ENCODE data around the gene TSPAN7. TPM values are rescaled to one million over a fixed set of nuclear protein-coding genes. Genes with fewer than 3 reads are reported as not detected.
A peak's percentile ranks its signal among the peaks of the same experiment; 100 is the strongest.

Gene TSPAN7
- total RNA-seq, 1 experiment from 2014 or later = 0.23 TPM

DNA sequence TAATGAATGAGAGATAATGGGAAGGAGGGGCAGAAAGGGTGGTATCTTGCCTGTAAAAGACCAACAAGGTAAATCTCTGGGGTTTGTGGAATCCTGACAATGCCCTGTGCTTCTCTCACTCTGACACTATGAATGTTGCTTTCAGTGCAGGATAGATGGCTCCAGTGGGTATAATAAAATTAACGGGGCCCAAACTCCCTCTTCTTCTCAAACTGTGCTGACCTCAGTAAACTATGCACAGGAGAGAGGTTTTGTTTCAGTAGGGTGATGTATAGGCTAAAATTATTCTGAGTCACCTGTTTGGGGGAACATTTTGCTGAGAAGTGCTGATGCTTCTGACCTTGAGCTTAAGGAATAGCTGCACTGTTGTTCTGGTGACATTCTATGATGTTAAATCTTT, 82.6 kb downstream of the TSPAN7 start:
- no peak for DNase-seq (ENCODE audit: low read depth)

GRCh38 chrX:38646129-38646528, 84.8 kb downstream of the TSPAN7 start:
- no peak for DNase-seq (ENCODE audit: low read depth)

GRCh38 chrX:38649221-38649620, 87.9 kb downstream of the TSPAN7 start:
- DNase-seq (ENCODE audit: low read depth) = no peak

DNA sequence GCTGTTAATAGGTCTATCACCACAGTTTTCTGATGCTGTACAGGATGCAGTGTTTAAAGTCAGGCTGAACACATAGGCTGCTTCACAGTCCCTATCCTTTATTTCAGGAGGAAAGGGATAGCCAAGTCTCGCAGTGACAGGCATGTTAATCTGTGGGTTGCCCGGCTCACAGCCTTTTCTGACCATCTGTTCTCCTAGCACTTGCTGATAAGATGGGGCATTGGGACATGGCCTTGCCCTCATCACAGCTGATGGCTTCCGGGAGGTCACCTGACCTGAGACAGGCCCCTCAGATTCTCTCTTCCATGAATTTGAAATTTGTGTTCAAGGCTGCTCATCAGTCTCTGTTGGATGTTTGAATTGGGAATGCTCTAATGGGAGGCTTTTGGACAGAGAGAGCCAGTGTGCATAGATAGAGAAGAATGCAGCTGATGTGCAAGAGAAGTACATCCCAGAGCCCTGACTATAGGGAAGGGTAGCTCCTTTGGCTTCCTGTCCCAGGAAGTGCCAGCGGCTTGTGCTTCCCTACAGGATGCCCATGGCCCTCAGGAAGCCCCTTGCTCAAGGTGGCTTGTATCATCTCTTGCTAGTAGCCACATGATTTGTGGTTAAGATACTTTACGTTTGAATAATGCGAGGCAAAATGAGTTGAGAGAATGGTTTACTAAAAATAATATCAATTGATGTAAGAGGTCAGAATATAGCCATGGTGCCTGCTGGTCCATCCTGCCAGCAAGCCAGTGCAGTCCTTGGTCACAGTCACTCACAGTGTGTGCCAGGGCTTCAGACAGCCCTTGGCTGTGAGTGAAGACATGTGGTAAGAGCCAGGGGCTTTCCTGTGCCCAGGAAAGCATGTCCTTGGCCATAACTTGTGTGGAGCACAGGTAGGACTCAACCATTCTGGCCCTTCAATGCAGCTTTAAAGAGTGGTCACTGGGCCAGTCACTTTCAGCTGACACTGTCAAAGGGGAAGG, 88.6 kb downstream of the TSPAN7 start:
- no peak for DNase-seq (ENCODE audit: low read depth)

- DNase-seq (ENCODE audit: low read depth) = no peak
Observed at GRCh38 chrX:38651625-38652601, 90.6 kb downstream of the TSPAN7 start.

DNA sequence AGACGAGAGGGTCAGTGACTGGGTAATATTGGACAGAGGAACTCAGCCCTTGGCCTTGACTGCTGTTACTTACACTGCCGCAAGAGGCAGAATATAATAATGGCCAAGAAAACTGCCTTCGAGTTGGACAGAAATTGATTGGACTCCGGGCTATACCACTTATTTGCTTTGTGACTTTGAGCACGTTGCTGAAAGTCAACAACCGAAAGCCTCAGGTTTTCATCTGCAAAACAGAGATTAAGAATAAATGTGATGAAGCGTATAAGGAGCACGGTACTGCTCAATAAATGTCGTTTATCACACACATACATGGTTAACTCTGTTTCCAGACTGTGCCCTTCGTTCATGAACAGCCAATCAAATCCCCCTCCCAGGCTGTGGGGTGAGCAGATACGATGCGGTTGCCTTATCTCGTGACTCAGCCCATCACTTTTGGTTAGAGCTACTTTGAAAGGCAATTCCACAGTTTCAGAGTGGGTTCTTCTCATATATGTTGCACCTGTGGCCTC, 91.6 kb downstream of the TSPAN7 start:
- no peak for DNase-seq (ENCODE audit: low read depth)

- no peak for DNase-seq (ENCODE audit: low read depth)
Observed at GRCh38 chrX:38654302-38654701, 93.0 kb downstream of the TSPAN7 start.

DNA sequence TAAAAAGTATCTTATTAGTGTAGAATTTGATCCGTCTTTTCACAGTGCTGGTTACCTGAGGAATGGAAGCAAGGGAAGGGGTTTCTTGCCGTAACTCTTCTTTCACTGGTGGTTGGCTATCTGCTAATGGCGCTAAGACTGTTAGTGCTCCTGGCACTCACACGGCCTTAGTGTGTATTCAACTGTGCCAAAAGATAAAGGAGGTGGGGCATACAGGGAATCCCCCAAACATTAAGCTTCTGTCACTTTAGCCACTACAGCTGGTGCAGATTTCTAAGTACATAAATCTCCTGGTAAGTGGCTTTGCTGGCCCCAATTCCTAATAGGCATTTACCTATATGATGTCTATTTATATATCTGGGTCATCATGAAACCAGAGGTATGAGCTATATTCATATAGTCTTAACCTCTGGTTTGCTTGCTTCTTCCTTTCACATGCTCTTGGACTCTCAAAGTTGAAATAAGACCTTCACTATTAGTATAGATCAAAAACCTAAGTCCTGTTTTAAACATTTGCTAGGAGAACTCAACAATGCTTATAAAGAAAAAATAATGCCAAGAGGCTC, 95.1 kb downstream of the TSPAN7 start:
- no peak for DNase-seq (ENCODE audit: low read depth)

GRCh38 chrX:38657562-38657961, 96.2 kb downstream of the TSPAN7 start:
- no peak for DNase-seq (ENCODE audit: low read depth)

GRCh38 chrX:38660395-38661102, 99.2 kb downstream of the TSPAN7 start:
- DNase-seq (ENCODE audit: low read depth) = no peak

GRCh38 chrX:38661103-38661441, 99.7 kb downstream of the TSPAN7 start:
- DNase-seq (ENCODE audit: low read depth) = no peak

DNA sequence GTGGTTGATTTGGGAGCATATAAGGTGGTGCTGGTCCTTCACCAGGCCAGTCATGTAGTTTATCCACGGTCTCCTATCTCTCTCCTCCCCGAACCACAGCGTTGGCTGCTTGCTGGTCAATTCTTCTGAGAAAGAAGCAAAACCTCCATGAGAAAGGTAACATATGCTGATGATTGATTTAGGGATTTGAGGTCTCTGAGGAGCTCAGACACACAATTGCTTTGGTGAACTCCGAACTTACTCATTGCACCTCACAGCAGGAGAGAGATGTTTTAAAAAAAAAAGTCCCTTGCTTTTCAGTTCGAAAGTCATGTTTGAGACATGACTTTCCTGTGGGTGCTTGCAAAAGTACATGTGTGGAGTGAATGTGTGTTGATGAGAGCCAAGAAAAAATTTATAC, 100.2 kb downstream of the TSPAN7 start:
- DNase-seq (ENCODE audit: low read depth) = no peak

GRCh38 chrX:38662640-38663039, 101.3 kb downstream of the TSPAN7 start:
- DNase-seq (ENCODE audit: low read depth) = no peak

DNA sequence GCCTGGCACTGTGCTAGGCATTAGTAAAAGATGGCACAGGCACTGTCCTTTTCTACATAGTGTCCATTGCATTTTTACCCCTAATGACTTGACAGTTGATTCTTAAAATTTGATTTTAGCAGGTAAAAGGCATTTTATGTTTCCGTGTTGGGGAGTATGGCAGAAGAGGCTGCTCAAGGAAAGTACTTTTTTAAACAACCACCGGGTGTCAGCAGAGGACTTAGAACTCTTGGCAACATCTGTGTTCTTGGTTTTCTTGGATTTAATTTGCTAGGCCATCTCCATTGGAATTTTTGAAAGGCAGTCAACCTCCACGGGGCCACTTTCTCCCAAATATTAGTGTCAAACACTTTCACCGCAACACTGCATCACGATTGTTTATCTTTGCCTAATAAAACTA, 102.9 kb downstream of the TSPAN7 start:
- peak; percentile 8 for DNase-seq (ENCODE audit: low read depth)

DNA sequence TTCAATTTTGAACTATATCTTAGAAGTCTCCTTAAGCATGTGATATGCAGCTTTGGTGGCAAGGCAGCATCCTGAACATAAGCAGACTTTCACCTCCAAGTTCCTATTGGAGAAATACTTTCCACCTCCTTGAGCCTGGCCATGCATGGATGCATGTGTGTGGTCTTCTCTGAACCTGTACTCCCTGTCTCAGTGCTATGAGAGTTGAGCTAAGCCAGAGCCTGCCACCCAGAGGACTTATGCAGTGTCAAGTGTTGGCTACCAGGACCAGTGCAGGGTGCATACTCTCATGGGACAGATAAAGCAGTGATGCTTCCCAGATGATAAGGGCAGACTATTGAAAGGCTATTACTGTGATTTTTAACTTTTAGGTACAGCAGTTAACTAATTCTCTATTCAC, 105.6 kb downstream of the TSPAN7 start:
- no peak for DNase-seq (ENCODE audit: low read depth)

- no peak for DNase-seq (ENCODE audit: low read depth)
Observed at GRCh38 chrX:38668771-38669170, 107.4 kb downstream of the TSPAN7 start.

DNA sequence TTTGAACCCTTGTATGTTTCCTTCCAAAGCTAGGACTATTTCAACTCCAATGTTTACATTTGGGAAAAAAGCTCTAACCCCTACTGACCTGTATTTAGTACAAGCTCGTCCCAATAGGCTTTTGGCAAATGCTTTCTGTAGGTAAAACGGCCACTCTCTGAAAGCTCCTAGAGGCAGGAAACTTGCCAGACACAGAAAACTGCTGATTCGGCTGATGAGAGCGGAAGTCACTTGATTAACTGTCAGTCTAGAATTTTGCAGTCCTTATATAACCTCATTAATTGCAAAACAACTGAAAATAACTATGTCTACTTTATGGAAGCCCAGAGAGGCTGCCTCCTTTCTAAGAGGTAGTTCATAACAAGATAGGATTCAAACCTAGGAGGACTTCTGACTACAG, 108.1 kb downstream of the TSPAN7 start:
- no peak for DNase-seq (ENCODE audit: low read depth)

- DNase-seq (ENCODE audit: low read depth) = no peak
Observed at GRCh38 chrX:38672646-38673045, 111.3 kb downstream of the TSPAN7 start.

DNA sequence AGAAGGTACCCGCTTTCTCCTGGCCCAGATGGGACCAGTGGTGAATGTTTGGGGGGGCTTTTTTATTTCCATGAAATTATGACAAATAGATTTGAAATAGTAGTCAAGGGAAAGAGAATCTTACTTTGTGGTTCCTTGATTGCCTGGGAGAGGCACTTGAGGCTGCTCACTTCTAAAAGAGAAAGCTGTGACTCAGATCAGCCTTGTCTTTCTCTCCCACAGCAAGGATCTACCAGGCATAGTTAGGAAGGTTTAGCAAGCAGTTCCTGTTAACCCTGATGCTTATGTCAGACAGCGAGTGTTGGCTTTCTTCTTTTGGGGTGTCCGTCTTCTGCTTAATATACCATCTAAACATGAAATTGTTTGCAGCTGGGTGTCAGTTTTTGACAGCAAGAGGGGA, 114.5 kb downstream of the TSPAN7 start:
- peak; percentile 2 for DNase-seq (ENCODE audit: low read depth)

DNA sequence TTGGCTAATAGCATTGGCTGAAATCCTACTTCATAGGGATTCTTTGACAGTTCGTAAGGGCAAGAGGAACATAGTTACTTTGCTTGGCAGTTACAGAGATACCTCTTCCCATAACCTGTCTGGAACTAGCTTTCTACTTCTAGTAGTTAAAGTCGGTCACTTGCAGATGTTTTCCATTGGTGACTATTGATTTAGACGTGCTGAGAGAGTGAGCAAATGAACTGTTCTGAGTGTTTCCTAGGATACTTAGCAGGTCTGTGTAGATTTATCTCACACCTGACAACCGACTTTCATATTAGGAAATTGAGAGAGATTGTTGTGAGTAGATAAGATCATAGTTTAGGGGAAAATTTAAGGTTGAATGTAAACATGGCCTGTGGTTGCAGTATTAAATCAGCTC, 116.8 kb downstream of the TSPAN7 start:
- DNase-seq (ENCODE audit: low read depth) = no peak

- DNase-seq (ENCODE audit: low read depth) = no peak
Observed at GRCh38 chrX:38678821-38679220, 117.5 kb downstream of the TSPAN7 start.
